ENCODE measurements around the gene DNM3. TPM values are rescaled to one million over a fixed set of nuclear protein-coding genes. Genes with fewer than 3 reads are reported as not detected.

DNM3 gene
- total RNA-seq, 2 experiments from 2014 or later, result 1.7 to 2.2 TPM

- Mint-ChIP-seq H3K27me3 (peaks cover 3% of the 10 kb centered on the region), H3K4me3 (no peak overlapping the region), H3K36me3 (no peaks in the 10 kb centered on the region), H3K4me1 (no peaks in the 10 kb centered on the region), H3K9me3 (ENCODE audit: low read depth) (no peaks in the 10 kb centered on the region), H3K27ac (no peak overlapping the region)
- ATAC-seq (no peak), DNase-seq (no peak)
- CTCF ChIA-PET, result interaction anchor here (0.9 kb wide), 1 partner anchor 14 kb away, joined by 3 read pairs; no protein-coding TSS in a partner anchor
Observed at GRCh38 chr1:172108161-172108893, 267.0 kb downstream of the DNM3 start.

- H3K27me3 Mint-ChIP-seq, result peaks cover 3% of the 10 kb centered on the region
- ATAC-seq, result no peak
Observed at GRCh38 chr1:172109359-172109758, 268.1 kb downstream of the DNM3 start.

GRCh38 chr1:172112576-172112975 lies 271.3 kb downstream of the DNM3 start:
- DNase-seq (no peak), ATAC-seq (no peak)
- peaks cover 3% of the 10 kb centered on the region for H3K36me3 Mint-ChIP-seq
- H3K9me3 Mint-ChIP-seq (ENCODE audit: low read depth), result no peaks in the 10 kb centered on the region
- CTCF ChIA-PET, result interaction anchor here (1.6 kb wide), 1 partner anchor 22 kb away, joined by 5 read pairs; no protein-coding TSS in a partner anchor
- H3K27ac Mint-ChIP-seq, result no peak overlapping the region
- H3K4me3 Mint-ChIP-seq, result no peak overlapping the region
- H3K27me3 Mint-ChIP-seq, result peaks cover 3% of the 10 kb centered on the region
- peaks cover 6% of the 10 kb centered on the region for H3K4me1 Mint-ChIP-seq

More at GRCh38 chr1:172109359-172109758, 268.1 kb downstream of the DNM3 start:
- DNase-seq, result no peak
- CTCF ChIA-PET, result interaction anchor here (0.9 kb wide), 1 partner anchor 15 kb away, joined by 3 read pairs; no protein-coding TSS in a partner anchor
- Mint-ChIP-seq H3K27ac (no peak overlapping the region), H3K4me3 (no peak overlapping the region), H3K36me3 (no peaks in the 10 kb centered on the region), H3K9me3 (ENCODE audit: low read depth) (no peaks in the 10 kb centered on the region), H3K4me1 (no peaks in the 10 kb centered on the region)

GRCh38 chr1:172117800-172118199 lies 276.5 kb downstream of the DNM3 start:
- DNase-seq (peak; percentile 84), ATAC-seq (peak; percentile 94)
- H3K4me3 Mint-ChIP-seq, result peak overlapping the region; percentile 13
- H3K9me3 Mint-ChIP-seq (ENCODE audit: low read depth), result no peaks in the 10 kb centered on the region
- peaks cover 12% of the 10 kb centered on the region for H3K36me3 Mint-ChIP-seq
- no peaks in the 10 kb centered on the region for H3K27me3 Mint-ChIP-seq
- peak overlapping the region; percentile 57 for H3K27ac Mint-ChIP-seq
- peaks cover 25% of the 10 kb centered on the region for H3K4me1 Mint-ChIP-seq
- CTCF ChIA-PET, result interaction anchor here (0.9 to 1.2 kb wide), 4 partner anchors 35 to 326 kb away, joined by 3 to 5 read pairs (median 3); partner anchors contain the start of gene PIGC

GRCh38 chr1:172118618-172119017 lies 277.3 kb downstream of the DNM3 start:
- H3K36me3 Mint-ChIP-seq, result peaks cover 12% of the 10 kb centered on the region
- no peaks in the 10 kb centered on the region for H3K9me3 Mint-ChIP-seq (ENCODE audit: low read depth)
- no peak for DNase-seq
- H3K4me1 Mint-ChIP-seq, result peaks cover 25% of the 10 kb centered on the region
- no peak for ATAC-seq
- H3K4me3 Mint-ChIP-seq, result no peak overlapping the region
- CTCF ChIA-PET, result interaction anchor here (1.1 to 1.2 kb wide), 3 partner anchors 34 to 325 kb away, joined by 3 to 5 read pairs (median 3); partner anchors contain the start of gene PIGC
- peak overlapping the region; percentile 7 for H3K27ac Mint-ChIP-seq
- no peaks in the 10 kb centered on the region for H3K27me3 Mint-ChIP-seq

GRCh38 chr1:172119184-172119583 lies 277.9 kb downstream of the DNM3 start:
- Mint-ChIP-seq H3K27ac (no peak overlapping the region), H3K4me1 (peaks cover 25% of the 10 kb centered on the region), H3K4me3 (no peak overlapping the region), H3K9me3 (ENCODE audit: low read depth) (no peaks in the 10 kb centered on the region), H3K36me3 (peaks cover 12% of the 10 kb centered on the region), H3K27me3 (no peaks in the 10 kb centered on the region)
- DNase-seq, result no peak
- no peak for ATAC-seq
- CTCF ChIA-PET, result no interaction called here

- CTCF ChIA-PET, result interaction anchor here (2.1 kb wide), 1 partner anchor 12 kb away, joined by 5 read pairs; no protein-coding TSS in a partner anchor
- Mint-ChIP-seq H3K27me3 (no peaks in the 10 kb centered on the region), H3K27ac (no peak overlapping the region), H3K36me3 (peaks cover 12% of the 10 kb centered on the region), H3K4me1 (peaks cover 25% of the 10 kb centered on the region), H3K9me3 (ENCODE audit: low read depth) (no peaks in the 10 kb centered on the region), H3K4me3 (no peak overlapping the region)
- ATAC-seq (no peak), DNase-seq (no peak)
Observed at GRCh38 chr1:172120381-172120780, 279.1 kb downstream of the DNM3 start.

- Mint-ChIP-seq H3K4me3 (no peak overlapping the region), H3K9me3 (ENCODE audit: low read depth) (no peaks in the 10 kb centered on the region), H3K36me3 (peaks cover 13% of the 10 kb centered on the region), H3K27me3 (no peaks in the 10 kb centered on the region), H3K27ac (no peak overlapping the region), H3K4me1 (peaks cover 25% of the 10 kb centered on the region)
- ATAC-seq (no peak), DNase-seq (no peak)
- CTCF ChIA-PET, result interaction anchor here (2.1 kb wide), 1 partner anchor 12 kb away, joined by 5 read pairs; no protein-coding TSS in a partner anchor
Observed at GRCh38 chr1:172121081-172121717, 279.9 kb downstream of the DNM3 start.

GRCh38 chr1:172122381-172122780 lies 281.1 kb downstream of the DNM3 start:
- CTCF ChIA-PET, result no interaction called here
- Mint-ChIP-seq H3K27me3 (no peaks in the 10 kb centered on the region), H3K9me3 (ENCODE audit: low read depth) (no peaks in the 10 kb centered on the region), H3K4me1 (peaks cover 20% of the 10 kb centered on the region), H3K4me3 (no peak overlapping the region), H3K27ac (no peak overlapping the region), H3K36me3 (peaks cover 15% of the 10 kb centered on the region)
- no peak for ATAC-seq
- DNase-seq, result no peak

- no peak for DNase-seq
- H3K9me3 Mint-ChIP-seq (ENCODE audit: low read depth), result peaks cover 2% of the 10 kb centered on the region
- CTCF ChIA-PET, result interaction anchor here (1.0 to 1.7 kb wide), 3 partner anchors 9 to 35 kb away, joined by 3 to 5 read pairs (median 3); no protein-coding TSS in a partner anchor
- H3K36me3 Mint-ChIP-seq, result peaks cover 9% of the 10 kb centered on the region
- H3K4me3 Mint-ChIP-seq, result no peak overlapping the region
- no peak overlapping the region for H3K27ac Mint-ChIP-seq
- H3K4me1 Mint-ChIP-seq, result no peaks in the 10 kb centered on the region
- no peak for ATAC-seq
- no peaks in the 10 kb centered on the region for H3K27me3 Mint-ChIP-seq
Observed at GRCh38 chr1:172125250-172125649, 284.0 kb downstream of the DNM3 start.

GRCh38 chr1:172125812-172126430 lies 284.6 kb downstream of the DNM3 start:
- no peaks in the 10 kb centered on the region for H3K4me1 Mint-ChIP-seq
- H3K9me3 Mint-ChIP-seq (ENCODE audit: low read depth), result peaks cover 2% of the 10 kb centered on the region
- no peak overlapping the region for H3K27ac Mint-ChIP-seq
- H3K36me3 Mint-ChIP-seq, result peaks cover 9% of the 10 kb centered on the region
- DNase-seq (no peak), ATAC-seq (no peak)
- H3K27me3 Mint-ChIP-seq, result no peaks in the 10 kb centered on the region
- H3K4me3 Mint-ChIP-seq, result no peak overlapping the region
- CTCF ChIA-PET, result interaction anchor here (1.0 to 1.7 kb wide), 3 partner anchors 9 to 35 kb away, joined by 3 to 5 read pairs (median 3); no protein-coding TSS in a partner anchor

- Mint-ChIP-seq H3K4me1 (peaks cover 20% of the 10 kb centered on the region), H3K27me3 (no peaks in the 10 kb centered on the region), H3K4me3 (no peak overlapping the region), H3K9me3 (ENCODE audit: low read depth) (peaks cover 2% of the 10 kb centered on the region), H3K27ac (no peak overlapping the region), H3K36me3 (peaks cover 13% of the 10 kb centered on the region)
- no peak for ATAC-seq
- CTCF ChIA-PET, result interaction anchor here (0.9 to 2.1 kb wide), 2 partner anchors 12 to 40 kb away, joined by 3 to 5 read pairs; no protein-coding TSS in a partner anchor
- no peak for DNase-seq
Observed at GRCh38 chr1:172132836-172133235, 291.5 kb downstream of the DNM3 start.

GRCh38 chr1:172134087-172134731 lies 292.9 kb downstream of the DNM3 start:
- Mint-ChIP-seq H3K4me1 (peaks cover 20% of the 10 kb centered on the region), H3K9me3 (ENCODE audit: low read depth) (peaks cover 2% of the 10 kb centered on the region), H3K27ac (peak overlapping the region; percentile 8), H3K36me3 (peaks cover 13% of the 10 kb centered on the region), H3K4me3 (no peak overlapping the region), H3K27me3 (no peaks in the 10 kb centered on the region)
- peak; percentile 85 for ATAC-seq
- CTCF ChIA-PET, result interaction anchor here (0.8 to 2.1 kb wide), 4 partner anchors 9 to 247 kb away, joined by 3 to 5 read pairs (median 4); no protein-coding TSS in a partner anchor
- DNase-seq, result no peak

Data from activated CD8-positive, alpha-beta memory T cell treated with anti-CD3 and anti-CD28 coated beads, Interleukin-2, amount 10 ng/mL, durations not matched to agents 7 days and 5 days (primary cell).